ENCODE measurements around the gene PINK1.

- no peak for TF ChIP-seq POLR2A (IDR thresholded peaks at IDR 0.05)
- TF ChIP-seq CTCF (IDR thresholded peaks at IDR 0.05) = no peak
Observed at GRCh38 chr1:20678599-20678998, 45.3 kb downstream of the PINK1 start.
